ENCODE measurements around the gene FCHSD2.

FCHSD2 gene

DNA sequence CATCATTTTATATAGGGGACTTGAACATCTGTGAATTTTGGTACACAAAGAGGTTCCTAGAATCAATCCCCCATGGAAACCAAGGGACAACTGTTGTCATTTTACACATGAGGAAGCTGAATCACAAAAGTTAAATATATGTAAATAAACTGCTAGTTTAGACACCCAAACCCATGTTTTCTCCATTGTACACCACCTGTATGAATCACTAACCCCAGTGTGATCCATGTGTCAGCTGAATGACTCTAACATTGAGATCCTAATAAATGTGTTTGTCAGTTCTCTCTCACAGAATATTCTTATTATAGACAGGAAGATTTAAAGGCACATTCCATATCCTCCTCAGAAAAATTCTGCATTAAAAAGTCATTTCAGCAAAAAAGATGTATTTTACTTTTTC, 244.6 kb downstream of the FCHSD2 start:
- no peak overlapping the region for H3K4me3 ChIP-seq (ENCODE audit: low read depth, low read length)
- TF ChIP-seq CTCF (IDR thresholded peaks at IDR 0.05; ENCODE audit: low read depth, low read length): no peak

- no peak for TF ChIP-seq CTCF (IDR thresholded peaks at IDR 0.05; ENCODE audit: low read depth, low read length)
- no peak overlapping the region for H3K4me3 ChIP-seq (ENCODE audit: low read depth, low read length)
Measured at GRCh38 chr11:72896431-72896830, 245.7 kb downstream of the FCHSD2 start.

DNA sequence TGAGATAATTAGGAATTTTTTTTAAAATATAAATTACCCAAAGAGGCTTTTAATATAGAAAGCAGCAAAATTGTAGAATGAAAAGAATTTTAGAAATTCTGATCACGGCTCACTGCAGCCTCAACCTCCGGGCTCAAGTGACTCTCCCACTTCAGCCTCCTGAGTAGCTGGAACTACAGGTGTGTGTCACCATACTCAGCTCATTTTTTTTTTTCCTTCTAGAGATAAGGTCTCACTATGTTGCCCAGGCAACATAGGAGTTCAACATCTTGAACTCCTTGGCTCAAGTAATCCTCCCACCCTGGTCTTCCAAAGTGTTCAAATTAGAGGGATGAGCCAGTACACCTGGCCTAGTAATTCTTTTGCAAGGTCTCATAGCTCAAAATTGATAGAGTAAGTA, 251.2 kb downstream of the FCHSD2 start:
- TF ChIP-seq CTCF (IDR thresholded peaks at IDR 0.05; ENCODE audit: low read depth, low read length): no peak
- H3K4me3 ChIP-seq (ENCODE audit: low read depth, low read length): no peak overlapping the region

GRCh38 chr11:72886619-72887018, 255.5 kb downstream of the FCHSD2 start:
- no peak overlapping the region for H3K4me3 ChIP-seq (ENCODE audit: low read depth, low read length)
- TF ChIP-seq CTCF (IDR thresholded peaks at IDR 0.05; ENCODE audit: low read depth, low read length): no peak

- TF ChIP-seq CTCF (IDR thresholded peaks at IDR 0.05; ENCODE audit: low read depth, low read length): no peak
Measured at GRCh38 chr11:72885749-72886609, 256.1 kb downstream of the FCHSD2 start.

GRCh38 chr11:72876147-72876546, 266.0 kb downstream of the FCHSD2 start:
- TF ChIP-seq CTCF (IDR thresholded peaks at IDR 0.05; ENCODE audit: low read depth, low read length): no peak
- H3K4me3 ChIP-seq (ENCODE audit: low read depth, low read length): no peak overlapping the region

More at GRCh38 chr11:72885749-72886609, 256.1 kb downstream of the FCHSD2 start:
- no peak overlapping the region for H3K4me3 ChIP-seq (ENCODE audit: low read depth, low read length)

GRCh38 chr11:72875736-72876135, 266.4 kb downstream of the FCHSD2 start:
- no peak for TF ChIP-seq CTCF (IDR thresholded peaks at IDR 0.05; ENCODE audit: low read depth, low read length)
- no peak overlapping the region for H3K4me3 ChIP-seq (ENCODE audit: low read depth, low read length)

Measured in WI38 (cell line).